K562 (cell line): ENCODE results near the gene PRTN3. TPM values are rescaled to one million over a fixed set of nuclear protein-coding genes. Genes with fewer than 3 reads are reported as not detected.

Experiments
- ARID3B ChIP-seq: fragments of 250-450 bp; sonication (Bioruptor Pico); IDR thresholded peaks from 2 replicates; pipeline ENCODE4 v1.4.0; 2020; ENCODE audit warnings: borderline replicate concordance
- CSDE1 ChIP-seq, 2 experiments: fragments of 450-650 bp; IDR thresholded peaks; 2 replicates each; pipeline ENCODE4 v1.6.1; 2016; ENCODE audit warnings: mild to moderate bottlenecking in 1 of 2
- DDX20 ChIP-seq: fragments of 450-650 bp; IDR thresholded peaks from 2 replicates; pipeline ENCODE4 v1.6.1; 2016; ENCODE audit warnings: missing genetic modification characterization, low read depth, mild to moderate bottlenecking, missing compliant biosample characterization, moderate library complexity
- DEAF1 ChIP-seq: fragments of 450-650 bp; formaldehyde crosslinking; IDR thresholded peaks from 2 replicates; pipeline ENCODE4 v1.4.0; 2020; ENCODE audit warnings: mild to moderate bottlenecking, moderate library complexity
- NCOR1 ChIP-seq: fragments of 450-650 bp; IDR thresholded peaks from 2 replicates; pipeline ENCODE4 v1.6.1; 2016; ENCODE audit warnings: mild to moderate bottlenecking, moderate library complexity
- POLR3G ChIP-seq: IDR thresholded peaks from 2 replicates; pipeline ENCODE4 v1.6.1; 2011; ENCODE audit not compliant: insufficient read length, insufficient replicate concordance; ENCODE audit errors: extremely low read depth
- PREB ChIP-seq: sonication (generic); formaldehyde crosslinking; IDR thresholded peaks from 2 replicates; pipeline ENCODE4 v1.8.1; 2023; ENCODE audit warnings: mild to moderate bottlenecking, missing genetic modification reagents
- PTTG1 ChIP-seq: fragments of 450-650 bp; IDR thresholded peaks from 2 replicates; pipeline ENCODE4 v1.6.1; 2016; ENCODE audit warnings: low read depth, mild to moderate bottlenecking, missing genetic modification characterization, missing compliant biosample characterization
- RBM14 ChIP-seq: fragments of 200-400 bp; formaldehyde crosslinking; IDR thresholded peaks from 2 replicates; pipeline ENCODE4 v1.6.1; 2018; ENCODE audit warnings: low read depth, mild to moderate bottlenecking, low read length, moderate library complexity, borderline replicate concordance; ENCODE audit not compliant: insufficient read depth
- RCOR1 ChIP-seq, 2 experiments: IDR thresholded peaks; 2 replicates each; pipeline ENCODE4 v1.6.1; 2012; ENCODE audit warnings: low read depth in 2 of 2, low read length in 2 of 2, borderline replicate concordance in 1 of 2, improper control_type of control experiment in 1 of 2
- TAF7 ChIP-seq: fragments of 450-650 bp; IDR thresholded peaks from 2 replicates; pipeline ENCODE4 v1.6.1; 2016; ENCODE audit warnings: missing genetic modification characterization, missing compliant biosample characterization
- TBL1XR1 ChIP-seq, 2 experiments: IDR thresholded peaks; 2 replicates each; pipeline ENCODE4 v1.6.1; 2012; ENCODE audit warnings: improper control_type of control experiment in 2 of 2, low read length in 2 of 2, mild to moderate bottlenecking in 1 of 2
- ZFP91 ChIP-seq: sonication (generic); formaldehyde crosslinking; IDR thresholded peaks from 2 replicates; pipeline ENCODE4 v1.8.0; 2022; ENCODE audit warnings: mild to moderate bottlenecking, missing genetic modification reagents
- ZFPM2 ChIP-seq: fragments of 250-450 bp; sonication (Bioruptor Pico); IDR thresholded peaks from 2 replicates; pipeline ENCODE4 v1.5.1; 2022; ENCODE audit warnings: mild to moderate bottlenecking
- ZNF146 ChIP-seq: IDR thresholded peaks from one replicate; pipeline ENCODE4 v1.6.1; 2018; ENCODE audit warnings: missing compliant biosample characterization; ENCODE audit not compliant: unreplicated experiment
- ZNF518B ChIP-seq: fragments of 250-450 bp; sonication (Bioruptor Pico); IDR thresholded peaks from 2 replicates; pipeline ENCODE4 v1.5.0; 2021; ENCODE audit warnings: mild to moderate bottlenecking, moderate library complexity
- ZNF589 ChIP-seq: fragments of 200-800 bp; sonication (Bioruptor generic); IDR thresholded peaks from 2 replicates; pipeline ENCODE4 v1.6.1; 2016; ENCODE audit warnings: low read depth, missing genetic modification characterization, missing compliant biosample characterization
- ZNF830 ChIP-seq: fragments of 250-450 bp; sonication (Bioruptor Pico); IDR thresholded peaks from 2 replicates; pipeline ENCODE4 v1.5.0; 2021; ENCODE audit warnings: mild to moderate bottlenecking
- polyA plus RNA-seq, 8 experiments: library from polyadenylated mRNA; depleted of rRNA in 4 of 8; stranded (reverse) in 5 of 8; unstranded in 3 of 8; fragments of >200 nt; fragmentation: Nextera tagmentation in 2 of 8; fragmentation: Illumina TruSeq in 1 of 8; extraction: Ambion mirVana in 2 of 8; extraction: Trizol in 1 of 8; gene quantifications; 2 replicates each; pipeline versions ENCODE4 v1.2.1 to v1.2.3, GENCODE V29; 2011 to 2014; ENCODE audit warnings: inconsistent platforms in 1 of 8, missing spikeins in 1 of 8
- total RNA-seq, 7 experiments: library from RNA; depleted of rRNA in 6 of 7; stranded (reverse); fragments of >200 nt in 6 of 7; fragmentation: Illumina TruSeq in 2 of 7; extraction: Trizol in 2 of 7; gene quantifications; 2 replicates each; pipeline versions ENCODE4 v1.2.1 to v1.2.3, GENCODE V29; 2011 to 2021; ENCODE audit warnings: low replicate concordance in 1 of 7

Gene PRTN3
- total and polyA plus RNA-seq, 9 of the 15 experiments (the other 6 are each of a cell fraction or from before 2014, with no cell fraction given) = 0.14 to 0.86 (median 0.43) TPM; not detected in 3

- TF ChIP-seq ZFP91 (CRISPR knock-in tag) (no peak), ZNF518B (CRISPR knock-in tag) (no peak), DDX20 (tag) (no peak), ZNF146 (CRISPR knock-in tag) (no peak), POLR3G (no peak), ZNF830 (CRISPR knock-in tag) (no peak), ZFPM2 (no peak), RCOR1 (IDR thresholded peaks at IDR 0.05; ENCODE audit: borderline replicate concordance in 1 of 2, low read depth in 2 of 2, low read length in 2 of 2) (peak in 1 of 2 experiments; percentile 80; a peak in 2 of 4 replicates), ARID3B (CRISPR knock-in tag) (no peak), DEAF1 (CRISPR knock-in tag) (no peak), CSDE1 (IDR thresholded peaks at IDR 0.05) (no peak), PTTG1 (tag) (no peak), TAF7 (tag) (no peak), ZNF589 (CRISPR knock-in tag) (peak; percentile 64; the same call in 1 of the 2 replicates), NCOR1 (peak; percentile 74), RBM14 (no peak), TBL1XR1 (IDR thresholded peaks at IDR 0.05; ENCODE audit: low read length in 2 of 2) (peak in 1 of 2 experiments; percentile 59; a peak in 1 of 4 replicates), PREB (no peak)
These were observed 49.1 kb upstream of the PRTN3 start (continued) for GRCh38 chr19:791567-792305.
